ENCODE results near the gene PRELID2. TPM values are rescaled to one million over a fixed set of nuclear protein-coding genes. Genes with fewer than 3 reads are reported as not detected.
"Not testable (repeated sequence)": the region's sequence is repeated elsewhere in the genome, so short reads cannot be mapped to it uniquely, and the experiment has no call there.

PRELID2 gene
- total RNA-seq, 1 experiment from 2014 or later = 27.7 TPM

DNA sequence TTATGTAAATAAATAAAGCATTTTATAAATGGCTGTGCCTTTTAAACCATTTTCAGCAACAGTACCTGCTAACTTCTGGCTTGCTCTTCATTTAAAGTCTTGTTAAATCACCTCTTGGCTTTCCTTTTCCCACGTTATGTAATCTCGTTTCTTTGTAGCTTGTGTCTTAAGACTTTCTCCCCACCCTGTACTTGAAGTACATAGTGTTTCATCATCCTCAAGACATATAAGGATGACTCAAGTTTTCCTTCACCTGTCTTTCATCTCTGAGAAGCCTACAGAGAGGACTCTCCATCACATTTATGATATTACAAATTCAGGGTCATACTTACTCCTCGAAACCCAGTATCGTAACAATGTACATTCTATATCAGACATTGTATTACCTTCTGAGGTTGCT, 33.9 kb downstream of the PRELID2 start:
- intact Hi-C loops (cut with micrococcal nuclease; ENCODE audit: unreplicated experiment) = no loop called here
- H3K36me3 ChIP-seq (ENCODE audit: low read depth) = no peaks in the 10 kb centered on the region
- H3K9me2 ChIP-seq (ENCODE audit: insufficient read depth) = no peaks in the 10 kb centered on the region
- no peak overlapping the region for H3K4me2 ChIP-seq
- no peaks in the 10 kb centered on the region for H3K9me3 ChIP-seq (ENCODE audit: insufficient read depth, low read depth)
- no peaks in the 10 kb centered on the region for H4K20me1 ChIP-seq (ENCODE audit: insufficient read depth)
- no peak overlapping the region for H3K4me3 ChIP-seq
- CTCF ChIA-PET = no interaction called here
- no peaks in the 10 kb centered on the region for H3F3A ChIP-seq (ENCODE audit: insufficient read depth, low read depth)
- no peak for DNase-seq
- no peaks in the 10 kb centered on the region for H3K27me3 ChIP-seq (ENCODE audit: insufficient read depth, low read depth)
- BruUV-seq (replicated peaks) = no TSS peak
- no peaks in the 10 kb centered on the region for H3K79me2 ChIP-seq (ENCODE audit: low read depth)
- no peak for TF ChIP-seq CTCF (conservative IDR thresholded peaks at IDR 0.05)
- no peak for TF ChIP-seq EZH2 (IDR thresholded peaks at IDR 0.05; ENCODE audit: low read depth)
- H3K4me1 ChIP-seq (replicated peaks; ENCODE audit: insufficient read depth) = no peaks in the 10 kb centered on the region
- POLR2A ChIA-PET (ENCODE audit: unreplicated experiment) = no interaction called here
- H3K27ac ChIP-seq = no peak overlapping the region
- no peak overlapping the region for H2AFZ ChIP-seq

DNA sequence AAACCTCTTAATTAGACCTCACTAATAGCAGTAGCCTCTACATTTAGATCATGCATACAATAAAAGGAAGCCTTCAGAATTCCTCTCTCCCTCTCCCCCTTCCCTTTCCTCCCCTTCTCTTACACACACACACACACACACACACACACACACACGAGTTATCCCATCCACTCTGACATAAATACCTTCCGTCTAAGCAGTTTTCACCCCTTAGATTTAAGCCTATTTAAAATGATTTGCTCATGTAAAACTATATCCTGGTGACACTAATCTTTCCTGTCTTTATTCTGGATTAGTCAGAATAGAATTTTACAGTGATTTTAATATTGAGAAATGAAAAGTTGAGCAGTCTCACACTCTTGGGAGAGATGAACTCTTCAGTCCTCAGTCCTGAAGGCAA, 35.0 kb downstream of the PRELID2 start:
- H3F3A ChIP-seq (ENCODE audit: insufficient read depth, low read depth) = no peaks in the 10 kb centered on the region
- no peaks in the 10 kb centered on the region for H3K79me2 ChIP-seq (ENCODE audit: low read depth)
- no TSS peak for BruUV-seq (replicated peaks)
- no peaks in the 10 kb centered on the region for H3K9me3 ChIP-seq (ENCODE audit: insufficient read depth, low read depth)
- H3K4me1 ChIP-seq (replicated peaks; ENCODE audit: insufficient read depth) = no peaks in the 10 kb centered on the region
- H3K4me3 ChIP-seq = no peak overlapping the region
- no peaks in the 10 kb centered on the region for H3K27me3 ChIP-seq (ENCODE audit: insufficient read depth, low read depth)
- no peak overlapping the region for H3K4me2 ChIP-seq
- DNase-seq = no peak
- H2AFZ ChIP-seq = no peak overlapping the region
- no peaks in the 10 kb centered on the region for H3K9me2 ChIP-seq (ENCODE audit: insufficient read depth)
- ChIA-PET POLR2A (ENCODE audit: unreplicated experiment) (no interaction called here), CTCF (no interaction called here)
- H4K20me1 ChIP-seq (ENCODE audit: insufficient read depth) = no peaks in the 10 kb centered on the region
- H3K27ac ChIP-seq = no peak overlapping the region
- H3K36me3 ChIP-seq (ENCODE audit: low read depth) = no peaks in the 10 kb centered on the region
- intact Hi-C loops (cut with micrococcal nuclease; ENCODE audit: unreplicated experiment) = no loop called here
- TF ChIP-seq EZH2 (IDR thresholded peaks at IDR 0.05; ENCODE audit: low read depth) (no peak), CTCF (conservative IDR thresholded peaks at IDR 0.05) (no peak)

- H3K4me2 ChIP-seq; BruUV-seq (replicated peaks); H3K9me3 ChIP-seq (ENCODE audit: insufficient read depth, low read depth); H3K36me3 ChIP-seq (ENCODE audit: low read depth); H3K27ac ChIP-seq; H3K9me2 ChIP-seq (ENCODE audit: insufficient read depth); CTCF ChIA-PET; H4K20me1 ChIP-seq (ENCODE audit: insufficient read depth); H2AFZ ChIP-seq; intact Hi-C loops (cut with micrococcal nuclease; ENCODE audit: unreplicated experiment); H3K79me2 ChIP-seq (ENCODE audit: low read depth); H3F3A ChIP-seq (ENCODE audit: insufficient read depth, low read depth); H3K4me1 ChIP-seq (replicated peaks; ENCODE audit: insufficient read depth); H3K4me3 ChIP-seq; H3K27me3 ChIP-seq (ENCODE audit: insufficient read depth, low read depth); DNase-seq: not testable (repeated sequence)
- POLR2A ChIA-PET (ENCODE audit: unreplicated experiment) = interaction anchor here (0.5 kb wide), 1 partner anchor 629 kb away, joined by 3 read pairs; no protein-coding TSS in a partner anchor
These were observed 36.6 kb downstream of the PRELID2 start for GRCh38 chr5:145798503-145798902.

GRCh38 chr5:145797336-145797735, 37.8 kb downstream of the PRELID2 start:
- H3K4me3 ChIP-seq = no peak overlapping the region
- intact Hi-C loops (cut with micrococcal nuclease; ENCODE audit: unreplicated experiment) = no loop called here
- H2AFZ ChIP-seq = no peak overlapping the region
- no peaks in the 10 kb centered on the region for H3K27me3 ChIP-seq (ENCODE audit: insufficient read depth, low read depth)
- no peak overlapping the region for H3K4me2 ChIP-seq
- ChIA-PET POLR2A (ENCODE audit: unreplicated experiment) (no interaction called here), CTCF (interaction anchor here (0.6 kb wide), 1 partner anchor 334 kb away, joined by 3 read pairs; no protein-coding TSS in a partner anchor)
- BruUV-seq (replicated peaks) = no TSS peak
- no peaks in the 10 kb centered on the region for H3K4me1 ChIP-seq (replicated peaks; ENCODE audit: insufficient read depth)
- H3F3A ChIP-seq (ENCODE audit: insufficient read depth, low read depth) = no peaks in the 10 kb centered on the region
- TF ChIP-seq EZH2 (IDR thresholded peaks at IDR 0.05; ENCODE audit: low read depth) (no peak), CTCF (conservative IDR thresholded peaks at IDR 0.05) (no peak)
- no peaks in the 10 kb centered on the region for H3K9me3 ChIP-seq (ENCODE audit: insufficient read depth, low read depth)
- no peak overlapping the region for H3K27ac ChIP-seq
- H3K36me3 ChIP-seq (ENCODE audit: low read depth) = no peaks in the 10 kb centered on the region
- no peak for DNase-seq
- no peaks in the 10 kb centered on the region for H3K79me2 ChIP-seq (ENCODE audit: low read depth)
- no peaks in the 10 kb centered on the region for H3K9me2 ChIP-seq (ENCODE audit: insufficient read depth)
- no peaks in the 10 kb centered on the region for H4K20me1 ChIP-seq (ENCODE audit: insufficient read depth)

Measured in PC-9 (cell line).